Epithelial cell of esophagus (primary cell): ENCODE data around the gene ASGR2.
"Not testable (repeated sequence)": the region's sequence is repeated elsewhere in the genome, so short reads cannot be mapped to it uniquely, and the experiment has no call there.

Source experiments
- DNase-seq: peaks from one replicate; pipeline ENCODE4 v3.0.0; 2010; ENCODE audit warnings: low read depth
- H3K4me3 ChIP-seq: 2 replicates; pipeline ENCODE4 v1.5.1; 2011; ENCODE audit warnings: mild to moderate bottlenecking, low read length, control low read depth
- CTCF ChIP-seq: IDR thresholded peaks from 2 replicates; pipeline ENCODE4 v1.5.1; 2011; ENCODE audit warnings: low read depth, mild to moderate bottlenecking, low read length, control low read depth, inconsistent platforms; ENCODE audit not compliant: insufficient read depth; ENCODE audit errors: missing control alignments

ASGR2 gene, protein sequence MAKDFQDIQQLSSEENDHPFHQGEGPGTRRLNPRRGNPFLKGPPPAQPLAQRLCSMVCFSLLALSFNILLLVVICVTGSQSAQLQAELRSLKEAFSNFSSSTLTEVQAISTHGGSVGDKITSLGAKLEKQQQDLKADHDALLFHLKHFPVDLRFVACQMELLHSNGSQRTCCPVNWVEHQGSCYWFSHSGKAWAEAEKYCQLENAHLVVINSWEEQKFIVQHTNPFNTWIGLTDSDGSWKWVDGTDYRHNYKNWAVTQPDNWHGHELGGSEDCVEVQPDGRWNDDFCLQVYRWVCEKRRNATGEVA

GRCh38 chr17:7114241-7114874 is at the start of gene ASGR2:
Gene ASGR2 (minus strand): TSS chr17:7114822. CDS start chr17:7114240, 582 bp downstream.
- no peak for TF ChIP-seq CTCF
- no peak within 1 kb of the TSS for H3K4me3 ChIP-seq

DNA sequence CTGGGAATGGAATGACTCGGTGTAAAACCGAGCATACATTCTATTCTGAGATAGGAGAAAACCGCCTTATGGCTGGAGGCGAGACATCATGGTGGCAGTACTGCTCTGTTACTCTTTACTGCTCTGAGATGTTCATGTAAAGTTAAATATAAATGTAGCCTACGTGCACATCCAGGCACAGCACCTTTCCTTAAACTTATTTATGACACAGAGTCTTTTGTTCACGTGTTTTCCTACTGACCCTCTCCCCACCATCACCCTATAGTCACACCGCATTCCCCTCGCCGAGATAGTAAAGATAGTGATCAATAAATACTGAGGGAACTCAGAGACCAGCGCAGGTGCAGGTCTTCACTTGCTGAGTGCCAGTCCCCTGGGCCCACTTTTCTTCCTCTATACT is 44.9 kb upstream of the ASGR2 start:
- not testable (repeated sequence) for H3K4me3 ChIP-seq, DNase-seq

More at GRCh38 chr17:7114241-7114874, at the start of gene ASGR2:
- DNase-seq: no peak

DNA sequence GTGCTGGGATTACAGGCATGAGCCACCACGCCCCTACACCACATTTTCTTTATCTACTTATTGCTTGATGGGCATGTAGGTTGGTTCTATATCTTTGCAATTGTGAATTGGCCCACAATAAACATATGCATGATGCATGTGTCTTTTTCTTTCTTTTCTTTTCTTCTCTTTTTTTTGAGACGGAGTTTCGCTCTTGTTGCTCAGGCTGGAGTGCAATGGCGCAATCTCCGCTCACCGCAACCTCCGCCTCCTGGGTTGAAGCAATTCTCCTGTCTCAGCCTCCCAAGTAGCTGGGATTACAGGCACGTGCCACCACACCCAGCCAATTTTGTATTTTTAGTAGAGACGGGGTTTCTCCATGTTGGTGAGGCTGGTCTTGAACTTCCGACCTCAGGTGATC is 43.8 kb upstream of the ASGR2 start:
- not testable (repeated sequence) for DNase-seq, H3K4me3 ChIP-seq

DNA sequence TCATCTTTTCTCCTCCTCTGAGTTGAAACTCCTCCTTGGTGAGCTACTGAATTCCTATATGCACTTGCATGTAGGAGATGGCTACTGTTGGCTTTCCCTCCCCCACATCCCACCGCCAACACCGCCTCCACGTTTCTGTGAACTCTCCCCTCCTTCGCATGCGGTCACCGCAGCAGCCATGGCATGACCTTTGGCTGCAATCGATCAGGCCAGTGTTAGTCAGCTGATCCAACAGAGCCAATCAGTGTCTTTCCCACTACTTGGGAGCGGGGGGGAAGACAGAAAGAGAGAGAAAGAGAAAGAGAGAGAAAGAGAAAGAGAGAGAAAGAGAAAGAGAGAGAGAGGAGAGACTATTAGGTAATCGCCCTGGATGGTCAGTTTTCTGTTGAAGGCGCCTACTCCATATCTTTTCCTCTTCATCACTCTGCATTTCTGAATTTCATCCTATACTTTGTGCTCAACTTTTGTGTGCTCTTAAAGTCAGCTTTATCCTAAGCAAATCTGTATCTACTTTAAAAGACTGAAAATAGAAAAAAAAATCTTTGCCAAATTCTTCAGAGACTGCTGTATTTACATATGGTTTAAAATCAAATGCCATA is 41.8 kb upstream of the ASGR2 start:
- no peak for TF ChIP-seq CTCF
- no peak for DNase-seq
- no peak overlapping the region for H3K4me3 ChIP-seq

DNA sequence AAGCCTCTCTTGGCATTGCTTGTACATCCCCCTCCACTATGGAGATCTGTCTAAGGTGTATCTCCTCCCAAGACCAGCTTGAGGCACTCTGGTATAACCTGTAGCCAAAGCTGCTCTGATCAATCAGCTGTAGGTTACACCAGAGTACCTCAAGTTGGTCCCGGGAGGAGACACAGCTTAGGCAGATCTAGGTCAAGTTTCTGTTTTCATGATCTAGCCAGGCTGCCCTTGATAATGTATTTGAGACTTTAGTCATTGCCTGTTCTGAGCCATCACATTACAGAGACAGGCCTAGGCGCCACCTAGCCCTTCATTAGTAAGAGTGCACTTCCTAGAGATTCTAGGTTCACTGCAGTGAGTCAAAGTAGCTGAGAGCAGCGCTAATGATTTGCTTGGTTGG is 33.1 kb upstream of the ASGR2 start:
- peak; percentile 12 for TF ChIP-seq CTCF
- no peak overlapping the region for H3K4me3 ChIP-seq
- peak; percentile 73 for DNase-seq

DNA sequence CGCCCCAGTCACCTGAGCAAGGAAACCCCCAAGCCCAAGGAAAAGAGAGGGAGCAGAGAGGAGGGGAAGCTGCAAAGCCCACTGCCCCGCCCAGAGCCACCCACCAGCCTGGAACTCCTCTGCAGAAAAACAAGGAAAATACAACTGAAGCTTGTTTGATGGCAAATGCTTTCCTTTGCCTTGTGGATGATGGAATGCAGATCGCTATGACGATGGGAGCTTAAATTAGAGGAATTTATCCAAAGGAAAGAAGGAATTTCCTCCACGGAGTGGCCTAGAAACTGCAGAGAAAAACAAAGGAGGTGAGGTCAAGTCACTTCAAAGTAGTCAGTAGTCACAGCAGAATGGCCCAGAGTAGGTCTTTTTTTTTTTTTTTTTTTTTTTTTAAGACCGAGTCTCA is 31.5 kb upstream of the ASGR2 start:
- no peak overlapping the region for H3K4me3 ChIP-seq
- no peak for DNase-seq
- no peak for TF ChIP-seq CTCF

- no peak for TF ChIP-seq CTCF
- DNase-seq: no peak
- no peak overlapping the region for H3K4me3 ChIP-seq
These were observed 29.6 kb upstream of the ASGR2 start for GRCh38 chr17:7144213-7144612.

- TF ChIP-seq CTCF: no peak
- peak; percentile 87 for DNase-seq
- no peak overlapping the region for H3K4me3 ChIP-seq
These were observed 27.2 kb upstream of the ASGR2 start for GRCh38 chr17:7141824-7142223.
